HepG2 (cell line): ENCODE measurements around the gene NECAB2. TPM values are rescaled to one million over a fixed set of nuclear protein-coding genes. Genes with fewer than 3 reads are reported as not detected.

ENCODE experiments used
- ATAC-seq: fragments of 200-7000 bp; cut with Tn5 transposase; 3 replicates; pipeline ENCODE4 v1.9.1; 2020; ENCODE audit warnings: mild to moderate bottlenecking, moderate library complexity
- BruUV-seq: library from RNA; stranded (reverse); fragments of 400-500 nt; replicated peaks from 2 replicates; lab custom pipeline; 2021; lab: Mats Ljungman, UMichigan
- CTCF ChIA-PET: fragments of 300-600 bp; formaldehyde crosslinking; extraction: SDS; loops from one replicate; lab custom pipeline; 2021; ENCODE audit warnings: low total read pairs, inconsistent platforms, low intra/inter-chr PET ratio; lab: Yijun Ruan, JAX
- POLR2A ChIA-PET: fragments of 350-600 bp; sonication (Branson Sonifier 250); formaldehyde crosslinking; loops from one replicate; lab custom pipeline; 2020; ENCODE audit warnings: antibody characterized with exemption, inconsistent platforms; lab: Yijun Ruan, JAX
- DNase-seq: peaks from one replicate; pipeline ENCODE4 v3.0.0-alpha.2; 2015; ENCODE audit warnings: low spot score
- FAIRE-seq: peaks from 3 replicates; lab custom pipeline; 2011; peaks lifted over from hg19 to GRCh38; lab: Jason Lieb, UNC
- H2AFZ ChIP-seq: one replicate; pipeline ENCODE4 v1.6.1; 2011; ENCODE audit warnings: low read length, inconsistent platforms
- H3K27ac ChIP-seq: fragments of 300-600 bp; 3 replicates; pipeline ENCODE4 v1.8.0; 2011; ENCODE audit warnings: mixed run types, mild to moderate bottlenecking, mixed read lengths, low read length, inconsistent platforms; ENCODE audit not compliant: insufficient read depth; ENCODE audit errors: extremely low read length
- H3K27me3 ChIP-seq, 2 experiments: fragments of 200-600 bp in 1 of 2; 2 replicates in 1 of 2; 3 replicates in 1 of 2; pipeline versions ENCODE4 v1.6.0 to v1.8.0; 2011; ENCODE audit warnings: low read length in 2 of 2, mild to moderate bottlenecking in 2 of 2, moderate library complexity in 2 of 2, inconsistent platforms in 1 of 2; ENCODE audit not compliant: insufficient read depth in 2 of 2, control insufficient read depth in 1 of 2
- H3K36me3 ChIP-seq, 2 experiments: fragments of 200-600 bp in 1 of 2; replicated peaks in 1 of 2; 2 replicates in 1 of 2; 3 replicates in 1 of 2; pipeline versions ENCODE4 v1.5.1 to v1.8.0; 2011; ENCODE audit warnings: low read length in 2 of 2, inconsistent platforms in 1 of 2; ENCODE audit not compliant: insufficient read depth in 2 of 2, control insufficient read depth in 1 of 2
- H3K4me1 ChIP-seq: 2 replicates; pipeline ENCODE4 v1.5.1; 2012; ENCODE audit warnings: low read length, inconsistent platforms; ENCODE audit not compliant: insufficient read depth
- H3K4me2 ChIP-seq: 2 replicates; pipeline ENCODE4 v1.6.0; 2011; ENCODE audit warnings: low read depth, low read length, inconsistent platforms
- H3K4me3 ChIP-seq, 3 experiments: fragments of 200-600 bp in 1 of 3; sonication (generic), shearing (Covaris generic) in 1 of 3; replicated peaks in 1 of 3; 2 replicates each; pipeline ENCODE4 v1.5.1; 2011 to 2016; ENCODE audit warnings: low read length in 3 of 3, inconsistent platforms in 2 of 3, low read depth in 2 of 3, mild to moderate bottlenecking in 2 of 3, control low read depth in 1 of 3, mixed read lengths in 1 of 3; ENCODE audit not compliant: insufficient read depth in 1 of 3
- H3K79me2 ChIP-seq: one replicate; pipeline ENCODE4 v1.6.1; 2011; ENCODE audit warnings: low read length, inconsistent platforms; ENCODE audit not compliant: insufficient read depth
- H3K9ac ChIP-seq: 2 replicates; pipeline ENCODE4 v1.6.0; 2011; ENCODE audit warnings: mild to moderate bottlenecking, low read depth, low read length, inconsistent platforms; ENCODE audit not compliant: insufficient read depth
- H3K9me3 ChIP-seq: 2 replicates; pipeline ENCODE4 v1.5.1; 2012; ENCODE audit warnings: mild to moderate bottlenecking, low read length
- H4K20me1 ChIP-seq: 2 replicates; pipeline ENCODE4 v1.6.0; 2011; ENCODE audit warnings: inconsistent platforms, mild to moderate bottlenecking, low read length, moderate library complexity; ENCODE audit not compliant: insufficient read depth
- RBFOX2 ChIP-seq: fragments of 200-400 bp; formaldehyde crosslinking; IDR thresholded peaks from 2 replicates; pipeline ENCODE4 v1.6.1; 2017; ENCODE audit warnings: low read depth, mild to moderate bottlenecking, low read length
- RBM22 ChIP-seq: fragments of 200-400 bp; formaldehyde crosslinking; optimal IDR thresholded peaks from 2 replicates; pipeline ENCODE3; 2017; ENCODE audit warnings: mild to moderate bottlenecking, low read length, moderate library complexity
- ZNF44 ChIP-seq: sonication (generic); formaldehyde crosslinking; IDR thresholded peaks from 2 replicates; pipeline ENCODE4 v1.5.1; 2020; ENCODE audit warnings: mild to moderate bottlenecking, missing genetic modification reagents
- ZNF768 ChIP-seq: sonication (generic); formaldehyde crosslinking; IDR thresholded peaks from 2 replicates; pipeline ENCODE4 v1.4.0; 2020; ENCODE audit warnings: missing genetic modification reagents
- WGBS: methylation state at CpG from one replicate; pipeline ENCODE4 v1.1.6; 2017; ENCODE audit warnings: low lambda C conversion rate; 5-methylcytosine and 5-hydroxymethylcytosine counted together
- in situ Hi-C: cut with HindIII; loops from 2 replicates; pipeline ENCODE4 v1.10.0; 2017; ENCODE audit warnings: low pct_unique_long_range_greater_than_20kb; ENCODE audit not compliant: extremely low pct_ligation_motif_present
- intact Hi-C: fragments of 100-400 bp; cut with micrococcal nuclease; formaldehyde crosslinking; loops from one replicate; pipeline ENCODE4 v1.10.0; 2022; ENCODE audit not compliant: unreplicated experiment
- polyA plus RNA-seq, 8 experiments: library from polyadenylated mRNA; depleted of rRNA in 3 of 8; stranded (reverse) in 7 of 8; unstranded in 1 of 8; fragments of >200 nt; fragmentation: Illumina TruSeq in 4 of 8; extraction: Trizol in 4 of 8; gene quantifications; 2 replicates each; pipeline versions ENCODE4 v1.2.1 to v1.2.3, GENCODE V29; 2011 to 2016; ENCODE audit warnings: low read depth in 4 of 8, missing spikeins in 1 of 8, mixed read lengths in 1 of 8; ENCODE audit not compliant: insufficient read depth in 1 of 8
- total RNA-seq, 5 experiments: library from RNA; depleted of rRNA; stranded (reverse); fragments of >200 nt; fragmentation: Illumina TruSeq; extraction: Trizol; gene quantifications; 2 replicates each; pipeline ENCODE4 v1.2.3, GENCODE V29; 2016; ENCODE audit warnings: low read depth in 1 of 5
- TF ChIP-seq, protein P1 (sequence below): fragments of 450-650 bp; IDR thresholded peaks from 2 replicates; pipeline ENCODE4 v1.6.1; 2017; ENCODE audit warnings: mild to moderate bottlenecking

The NECAB2 gene
- total and polyA plus RNA-seq, 2 of the 13 experiments (the other 11 are each of a cell fraction or from before 2014, with no cell fraction given), result 0.21 to 0.49 TPM

DNA sequence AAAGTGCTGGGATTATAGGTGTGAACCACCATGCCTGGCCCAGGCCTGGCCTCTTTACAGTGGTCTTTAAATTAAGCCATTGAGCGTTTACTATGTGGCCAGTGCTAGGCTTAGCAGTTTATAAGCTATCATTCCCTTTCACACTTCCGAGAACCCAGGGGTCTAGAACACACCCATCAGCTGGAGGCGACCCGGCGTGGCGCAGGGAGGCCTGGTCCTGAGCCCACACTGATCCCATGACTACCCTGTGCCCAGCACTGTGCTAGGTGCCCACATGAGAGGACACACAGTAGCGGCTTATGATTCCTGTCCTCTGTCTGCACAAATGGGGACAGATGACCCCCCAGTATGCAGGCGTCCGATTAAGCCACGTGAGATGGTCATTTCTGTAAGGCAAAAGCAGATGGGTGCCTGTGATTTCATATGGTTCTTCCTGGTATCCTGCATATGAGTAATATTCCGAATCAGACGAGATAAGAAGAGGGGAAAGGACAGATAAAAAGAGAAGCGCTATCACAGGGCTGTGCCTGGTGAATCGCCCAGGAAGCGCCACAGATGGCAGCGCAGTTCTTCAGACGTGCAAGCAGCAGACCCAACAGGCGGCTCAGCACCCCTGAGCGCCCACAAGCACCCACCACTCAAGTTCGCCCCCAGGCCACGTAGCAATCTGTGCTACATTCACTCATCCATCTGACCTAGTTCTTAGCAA, 9.8 kb upstream of the NECAB2 start:
- ChIA-PET POLR2A (no interaction called here), CTCF (interaction anchor here (2.0 to 3.2 kb wide), 2 partner anchors 90 to 106 kb away, joined by 11 to 53 read pairs; no protein-coding TSS in a partner anchor)
- Histone ChIP-seq H3K9me3 (no peaks in the 10 kb centered on the region), H2AFZ (no peak overlapping the region), H3K36me3 (peaks cover 48 to 77% of the 10 kb centered on the region in 2 experiments), H4K20me1 (peaks cover 37% of the 10 kb centered on the region), H3K4me1 (peaks cover 33% of the 10 kb centered on the region), H3K79me2 (peaks cover 24% of the 10 kb centered on the region), H3K27me3 (no peaks in the 10 kb centered on the region; a peak in 1 of 5 replicates), H3K4me3 (no peak overlapping the region), H3K27ac (no peak overlapping the region), H3K4me2 (no peak overlapping the region), H3K9ac (no peak overlapping the region)
- intact Hi-C loops (loop anchor here (10.0 kb wide), 1 partner anchor 133 kb away; no protein-coding TSS in a partner anchor), in situ Hi-C loops (loop anchor here (5.0 to 25.0 kb wide), 2 partner anchors 84 to 229 kb away; partner anchors contain the start of genes ADAD2, SLC38A8 and TAF1C)
- BruUV-seq, result no TSS peak
- TF ChIP-seq ZNF44 (no peak), RBM22 (peak; percentile 17), ZNF768 (CRISPR knock-in tag) (peak; percentile 37; the same call in 1 of the 2 replicates), RBFOX2 (peak; percentile 43; the same call in 1 of the 2 replicates)
- TF ChIP-seq, protein P1, sequence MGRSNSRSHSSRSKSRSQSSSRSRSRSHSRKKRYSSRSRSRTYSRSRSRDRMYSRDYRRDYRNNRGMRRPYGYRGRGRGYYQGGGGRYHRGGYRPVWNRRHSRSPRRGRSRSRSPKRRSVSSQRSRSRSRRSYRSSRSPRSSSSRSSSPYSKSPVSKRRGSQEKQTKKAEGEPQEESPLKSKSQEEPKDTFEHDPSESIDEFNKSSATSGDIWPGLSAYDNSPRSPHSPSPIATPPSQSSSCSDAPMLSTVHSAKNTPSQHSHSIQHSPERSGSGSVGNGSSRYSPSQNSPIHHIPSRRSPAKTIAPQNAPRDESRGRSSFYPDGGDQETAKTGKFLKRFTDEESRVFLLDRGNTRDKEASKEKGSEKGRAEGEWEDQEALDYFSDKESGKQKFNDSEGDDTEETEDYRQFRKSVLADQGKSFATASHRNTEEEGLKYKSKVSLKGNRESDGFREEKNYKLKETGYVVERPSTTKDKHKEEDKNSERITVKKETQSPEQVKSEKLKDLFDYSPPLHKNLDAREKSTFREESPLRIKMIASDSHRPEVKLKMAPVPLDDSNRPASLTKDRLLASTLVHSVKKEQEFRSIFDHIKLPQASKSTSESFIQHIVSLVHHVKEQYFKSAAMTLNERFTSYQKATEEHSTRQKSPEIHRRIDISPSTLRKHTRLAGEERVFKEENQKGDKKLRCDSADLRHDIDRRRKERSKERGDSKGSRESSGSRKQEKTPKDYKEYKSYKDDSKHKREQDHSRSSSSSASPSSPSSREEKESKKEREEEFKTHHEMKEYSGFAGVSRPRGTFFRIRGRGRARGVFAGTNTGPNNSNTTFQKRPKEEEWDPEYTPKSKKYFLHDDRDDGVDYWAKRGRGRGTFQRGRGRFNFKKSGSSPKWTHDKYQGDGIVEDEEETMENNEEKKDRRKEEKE, result no peak
- no peak for DNase-seq
- no peak for ATAC-seq
- WGBS, result 92% methylated on average over 21 of the region's 21 CpGs
- FAIRE-seq, result no peak
